Activated gamma-delta T cell (primary cell): ENCODE results near the gene SLC33A1.
"Not testable (repeated sequence)": the region's sequence is repeated elsewhere in the genome, so short reads cannot be mapped to it uniquely, and the experiment has no call there.

Experiments used
- DNase-seq: peaks from one replicate; lab custom pipeline; 2025; lab: John Stamatoyannopoulos, UW

SLC33A1 gene

GRCh38 chr3:155862290-155862982 is 8.2 kb upstream of the SLC33A1 start:
- DNase-seq, result not testable (repeated sequence)

DNA sequence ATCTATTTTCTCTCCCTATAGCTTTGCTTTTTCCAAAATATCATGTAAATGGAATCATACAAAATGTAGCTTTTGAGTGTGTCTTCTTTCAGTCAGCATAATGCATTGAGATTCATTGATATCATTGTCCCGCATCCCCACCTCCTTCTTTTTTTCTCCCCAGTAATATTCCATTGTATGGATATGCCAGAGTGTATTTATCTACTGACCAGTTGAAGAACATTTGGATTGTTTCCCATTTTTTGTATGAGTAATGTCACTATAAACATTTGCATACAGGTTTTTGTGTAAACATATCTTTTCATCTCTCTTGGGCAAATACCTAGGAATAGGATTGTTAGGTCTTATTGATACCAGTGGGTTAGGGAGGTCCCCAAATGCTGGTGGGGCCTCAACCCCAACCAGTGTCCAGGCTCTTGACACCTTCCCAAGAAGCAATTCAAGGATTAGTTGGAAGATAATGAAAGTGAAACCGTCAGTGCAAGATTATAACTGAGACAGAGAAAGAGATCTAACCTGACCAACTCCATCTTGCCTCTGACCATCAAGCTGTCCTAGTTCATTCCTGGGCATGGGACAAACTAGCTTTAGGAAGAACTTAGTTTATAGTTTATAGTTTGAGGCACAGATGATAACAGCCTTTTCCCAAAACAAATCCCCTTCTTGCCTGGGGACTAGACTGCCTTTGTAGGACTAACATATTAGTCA is 7.4 kb upstream of the SLC33A1 start:
- DNase-seq, result no peak

- not testable (repeated sequence) for DNase-seq
Measured at GRCh38 chr3:155860424-155860823, 6.2 kb upstream of the SLC33A1 start.

DNA sequence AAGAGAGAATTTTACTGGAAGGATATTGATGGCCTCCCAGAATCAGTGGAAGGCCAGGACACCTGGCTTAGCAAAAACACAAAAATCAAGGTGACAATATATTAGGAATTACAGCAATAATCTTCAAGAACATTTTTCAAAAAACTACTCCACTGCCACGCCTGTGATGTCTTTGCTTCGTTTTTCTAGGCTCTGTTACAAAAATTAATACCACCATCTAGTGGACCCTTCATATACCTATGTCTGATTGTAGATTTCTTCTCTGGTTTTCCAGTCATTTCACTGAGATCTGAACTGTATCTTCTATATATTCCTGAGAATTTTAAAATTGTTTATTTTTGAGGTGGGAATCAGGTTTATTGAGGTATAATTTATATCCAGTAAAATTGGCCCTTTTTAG is 5.6 kb upstream of the SLC33A1 start:
- DNase-seq, result no peak

GRCh38 chr3:155853214-155854140 is 750 bp downstream of the SLC33A1 start:
- no peak for DNase-seq

- no peak for DNase-seq
Measured at GRCh38 chr3:155852341-155852740, 1.9 kb downstream of the SLC33A1 start.

DNA sequence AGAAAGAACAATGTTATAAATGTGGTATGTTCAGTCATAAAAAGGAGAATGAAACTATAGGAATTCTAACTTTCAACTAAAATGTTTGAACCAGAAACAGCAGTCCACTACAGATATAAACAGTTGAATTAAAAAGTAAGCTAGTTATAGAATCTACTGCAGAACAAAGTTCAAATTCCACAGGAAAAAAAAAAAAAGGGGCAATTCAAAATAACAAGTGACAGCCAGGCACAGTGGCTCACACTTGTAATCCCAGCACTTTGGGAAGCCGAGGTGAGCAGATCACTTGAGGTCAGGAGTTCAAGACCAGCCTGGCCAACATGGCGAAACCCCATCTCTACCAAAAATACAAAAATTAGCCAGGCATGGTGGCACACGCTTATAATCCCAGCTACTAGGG is 4.8 kb downstream of the SLC33A1 start:
- DNase-seq, result not testable (repeated sequence)

DNA sequence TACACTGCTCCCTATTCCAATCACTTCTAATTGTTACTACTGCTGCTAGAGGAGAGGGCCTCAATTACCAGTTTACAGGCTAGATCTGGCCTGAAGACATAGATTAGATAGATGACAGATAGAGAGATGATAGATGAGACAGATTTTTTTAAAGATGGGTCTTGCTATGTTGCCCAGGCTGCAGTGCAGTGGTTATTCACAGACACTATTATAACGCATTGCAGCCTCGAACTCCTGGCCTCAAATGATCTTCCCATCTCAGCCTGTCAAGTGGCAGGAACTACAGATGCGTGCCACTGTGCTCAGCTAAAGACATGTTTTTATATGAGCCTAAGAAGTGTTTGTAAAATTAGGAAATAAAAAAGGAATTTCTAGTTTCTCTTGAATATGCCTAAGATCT is 6.2 kb downstream of the SLC33A1 start:
- DNase-seq, result no peak

DNA sequence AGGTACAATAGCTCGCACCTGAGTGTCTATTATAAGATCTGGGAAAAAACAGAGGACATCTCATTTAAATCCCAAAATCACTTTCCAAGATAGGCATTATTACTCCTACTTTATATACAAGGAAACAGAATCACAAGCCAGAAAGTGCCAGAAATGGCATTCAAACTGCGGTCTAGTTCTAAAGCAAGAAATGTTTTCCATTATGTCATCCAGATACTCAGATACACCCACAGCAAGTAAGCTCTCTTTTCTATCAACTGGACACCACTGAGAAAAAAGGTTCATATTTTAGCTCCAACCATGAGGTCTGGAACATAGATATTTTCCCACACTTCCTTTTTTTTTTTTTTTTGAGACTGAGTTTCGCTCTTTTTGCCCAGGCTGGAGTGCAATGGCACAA is 8.1 kb downstream of the SLC33A1 start:
- DNase-seq, result no peak

GRCh38 chr3:155843569-155843968 is 10.7 kb downstream of the SLC33A1 start:
- DNase-seq, result no peak

DNA sequence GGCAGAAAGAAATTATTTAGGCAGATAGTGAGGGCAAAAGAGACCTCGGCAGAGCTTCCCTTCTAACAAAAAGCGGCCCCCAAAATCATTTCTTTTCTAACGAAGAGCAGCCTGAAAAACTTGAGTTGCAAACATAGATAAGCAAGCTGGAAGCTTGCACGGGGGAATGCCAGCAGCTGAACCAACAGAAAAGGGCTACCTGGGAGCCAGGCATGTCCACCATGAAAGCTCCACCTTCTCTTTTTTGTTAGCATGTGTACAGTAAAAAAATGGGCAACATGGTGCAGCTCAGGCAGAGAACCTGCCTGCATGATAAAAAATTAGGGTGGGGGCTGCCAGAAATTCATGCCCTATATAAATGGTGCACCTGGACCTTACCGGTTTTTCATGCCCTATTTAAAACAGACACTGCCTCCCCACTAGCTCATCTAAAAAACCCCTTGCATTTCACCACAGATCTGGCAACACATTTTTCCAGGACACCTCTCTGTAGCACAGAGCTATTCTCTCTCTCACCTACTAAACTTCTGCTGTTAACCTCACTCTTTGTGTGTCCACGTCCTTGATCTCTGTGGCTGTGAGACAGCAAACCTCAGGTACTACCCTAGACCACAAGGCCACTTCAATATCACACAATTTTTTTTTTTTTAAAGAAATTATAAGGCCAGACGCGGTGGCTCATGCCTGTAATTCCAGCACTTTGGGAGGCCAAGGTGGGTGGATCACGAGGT is 18.7 kb downstream of the SLC33A1 start:
- no peak for DNase-seq

- DNase-seq, result not testable (repeated sequence)
Measured at GRCh38 chr3:155828490-155829098, 25.6 kb downstream of the SLC33A1 start.

DNA sequence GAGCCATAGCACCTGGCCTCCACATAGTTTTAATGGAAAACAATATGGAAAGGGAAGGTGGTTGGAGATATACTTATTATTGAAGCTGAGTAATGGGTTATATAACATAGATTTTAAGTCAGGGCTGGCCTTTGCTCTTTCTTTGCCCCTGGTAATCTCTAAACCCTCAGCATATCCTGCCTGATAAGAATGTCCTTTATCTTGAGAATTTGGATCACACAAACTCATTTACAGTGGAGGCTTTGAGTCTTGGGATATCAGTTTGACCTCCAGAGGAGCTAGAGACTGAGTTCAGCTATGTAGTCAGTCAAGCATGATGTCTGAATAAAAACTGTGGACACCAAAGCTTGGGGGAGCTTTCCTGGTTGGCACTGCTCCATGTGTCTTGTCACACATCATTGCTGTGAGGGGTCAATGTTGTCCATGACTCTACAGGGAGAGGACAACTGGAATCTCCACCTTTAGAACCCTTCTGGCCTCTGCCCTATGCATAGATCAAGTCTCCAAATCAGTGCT is 39.1 kb downstream of the SLC33A1 start:
- no peak for DNase-seq

DNA sequence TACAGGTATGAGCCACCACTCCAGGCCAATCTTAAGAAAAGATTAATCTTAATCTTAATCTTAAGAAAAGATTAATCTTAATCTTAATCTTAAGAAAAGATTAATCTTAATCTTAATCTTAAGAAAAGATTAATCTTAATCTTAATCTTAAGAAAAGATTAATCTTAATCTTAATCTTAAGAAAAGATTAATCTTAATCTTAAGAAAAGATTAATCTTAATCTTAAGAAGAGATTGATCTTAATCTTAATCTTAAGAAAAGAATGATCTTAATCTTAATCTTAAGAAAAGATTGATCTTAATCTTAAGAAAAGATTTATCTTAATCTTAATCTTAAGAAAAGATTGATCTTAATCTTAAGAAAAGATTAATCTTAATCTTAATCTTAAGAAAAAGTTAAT is 41.0 kb downstream of the SLC33A1 start:
- not testable (repeated sequence) for DNase-seq

DNA sequence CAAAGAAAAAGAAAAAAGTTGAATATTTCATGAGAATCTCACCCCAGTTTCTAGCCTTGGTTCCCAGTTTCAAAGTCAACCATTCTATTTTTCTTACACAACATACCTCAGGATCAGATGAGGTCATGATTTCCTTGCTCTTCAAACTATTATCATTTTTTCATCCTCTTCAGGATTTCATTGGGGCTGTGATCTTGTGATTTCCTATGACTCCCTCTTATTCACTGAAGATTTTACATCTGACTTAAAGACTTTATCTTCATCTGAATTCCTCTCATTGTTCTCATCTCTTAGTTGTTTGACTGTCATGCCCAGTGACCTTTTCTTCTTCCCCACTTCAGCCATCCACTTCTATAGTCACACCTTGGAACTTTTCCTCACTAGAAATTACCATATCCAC is 45.0 kb downstream of the SLC33A1 start:
- DNase-seq, result no peak

- DNase-seq, result no peak
Measured at GRCh38 chr3:155807823-155808222, 46.4 kb downstream of the SLC33A1 start.

DNA sequence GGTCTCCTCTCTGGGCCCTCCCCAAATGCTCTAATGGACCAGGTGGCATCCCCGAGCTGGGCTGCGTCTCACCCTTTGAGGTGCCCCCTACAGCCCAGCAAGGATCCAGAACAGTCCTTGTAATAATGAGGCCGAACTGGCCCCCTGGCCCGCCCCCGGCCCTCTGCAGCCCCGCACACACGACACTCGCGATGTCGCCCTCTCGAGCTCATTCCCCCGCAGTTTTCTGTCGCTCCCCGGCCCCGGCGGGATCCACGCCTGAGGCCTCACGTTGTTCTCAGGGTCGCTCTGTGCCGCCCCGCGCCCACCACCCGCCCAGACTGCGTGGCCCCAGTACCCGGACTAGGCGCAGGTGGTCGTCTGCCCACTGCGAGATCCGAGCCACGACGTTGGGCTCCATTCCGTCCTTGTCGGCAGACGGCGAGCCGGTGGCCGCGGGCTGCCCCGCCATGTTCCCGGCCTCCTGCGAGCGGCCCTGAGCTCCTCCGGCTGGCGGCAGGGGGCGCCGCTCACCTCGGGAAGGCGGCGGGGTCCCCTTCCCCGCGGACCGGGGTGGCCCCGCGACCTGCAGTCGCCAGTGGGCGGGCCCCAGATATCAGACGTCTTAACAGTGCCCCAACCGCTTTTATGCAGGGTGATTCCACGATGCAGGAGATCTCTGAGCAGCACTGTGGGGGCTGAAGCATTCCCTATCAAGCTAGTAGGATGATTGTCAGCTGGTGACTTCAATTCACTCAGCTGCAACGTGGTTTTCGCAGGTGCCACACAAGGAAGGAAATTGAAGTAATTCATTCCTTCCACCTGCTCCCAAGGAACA is 48.2 kb downstream of the SLC33A1 start, which contains the start of gene C3orf33:
Gene C3orf33, minus strand, starts transcription at position 477 of the 817 bp plus-strand sequence. Its CDS starts 26 bp downstream, at position 451.
- peak; percentile 56 for DNase-seq

DNA sequence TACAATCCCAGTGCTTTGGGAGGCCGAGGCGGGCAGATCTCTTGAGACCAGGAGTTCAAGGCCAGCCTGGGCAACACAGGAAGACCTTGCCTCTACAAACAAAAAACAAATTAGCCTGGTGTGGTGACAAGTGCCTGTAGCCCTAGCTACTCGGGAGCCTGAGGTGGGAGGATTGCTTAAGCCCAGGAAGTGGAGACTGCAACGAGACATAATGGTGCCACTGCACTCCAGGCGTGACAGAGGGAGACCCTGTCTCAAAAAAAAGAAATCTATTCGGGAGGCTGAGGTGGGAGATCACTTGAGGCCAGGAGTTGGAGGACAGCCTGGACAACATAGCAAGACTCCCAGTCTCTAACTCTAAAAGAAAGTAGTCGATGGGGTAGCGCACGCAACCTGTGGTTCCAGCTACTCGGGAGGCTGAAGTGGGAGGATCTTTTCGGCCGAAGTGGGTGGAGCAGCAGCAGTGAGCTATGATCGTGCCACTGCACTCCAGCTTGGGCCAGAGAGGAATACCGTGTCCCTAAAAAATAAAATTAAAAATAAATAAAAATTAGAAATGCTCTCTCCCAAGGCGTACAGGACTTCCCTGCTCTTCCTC is 48.9 kb downstream of the SLC33A1 start:
- DNase-seq, result no peak

GRCh38 chr3:155804323-155804722 is 49.9 kb downstream of the SLC33A1 start:
- DNase-seq, result no peak

- no peak for DNase-seq
Measured at GRCh38 chr3:155792532-155792931, 61.7 kb downstream of the SLC33A1 start.
